ENCODE measurements around the gene AHCTF1.
"Not testable (repeated sequence)": the region's sequence is repeated elsewhere in the genome, so short reads cannot be mapped to it uniquely, and the experiment has no call there.

AHCTF1 gene

DNA sequence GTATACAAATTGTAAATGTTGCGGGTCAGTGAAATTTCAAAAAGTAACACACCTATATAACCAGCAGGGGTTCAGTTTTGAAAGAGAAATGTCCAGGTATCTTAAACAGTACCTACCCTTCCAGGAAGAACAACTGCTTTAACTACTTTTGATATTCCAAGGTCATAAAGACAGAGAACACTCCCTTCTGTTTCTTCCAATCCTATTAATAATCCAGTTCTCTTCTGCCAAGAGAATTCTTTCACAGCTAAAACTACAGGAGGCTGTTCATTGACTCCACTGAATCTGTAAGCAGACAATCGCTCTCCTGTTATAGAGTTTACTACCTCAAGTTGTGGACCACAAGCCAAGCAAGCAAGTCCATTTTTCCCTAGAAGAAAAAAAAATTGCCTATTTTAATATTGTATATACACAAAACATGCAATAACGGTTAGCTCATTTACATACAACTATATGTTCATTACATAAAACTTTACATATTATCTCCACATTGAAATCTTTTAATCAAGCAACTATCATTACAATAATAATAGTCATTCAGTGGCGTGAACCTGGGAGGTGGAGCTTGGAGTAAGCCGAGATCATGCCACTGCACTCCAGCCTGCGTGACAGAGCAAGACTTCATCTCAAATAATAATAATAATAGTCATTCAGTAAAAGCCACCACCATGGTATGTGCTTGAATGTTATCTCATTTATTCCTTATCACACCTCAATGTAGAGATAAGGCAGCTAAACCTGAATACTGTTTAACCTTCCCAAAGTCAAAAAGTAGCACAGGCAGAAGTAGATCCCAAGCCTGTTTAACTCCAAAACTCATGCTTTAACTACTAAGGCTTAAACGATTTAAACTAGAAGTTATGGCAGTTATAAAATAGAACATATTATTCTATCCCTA, 15.5 kb downstream of the AHCTF1 start:
- DNase-seq, result not testable (repeated sequence)

DNA sequence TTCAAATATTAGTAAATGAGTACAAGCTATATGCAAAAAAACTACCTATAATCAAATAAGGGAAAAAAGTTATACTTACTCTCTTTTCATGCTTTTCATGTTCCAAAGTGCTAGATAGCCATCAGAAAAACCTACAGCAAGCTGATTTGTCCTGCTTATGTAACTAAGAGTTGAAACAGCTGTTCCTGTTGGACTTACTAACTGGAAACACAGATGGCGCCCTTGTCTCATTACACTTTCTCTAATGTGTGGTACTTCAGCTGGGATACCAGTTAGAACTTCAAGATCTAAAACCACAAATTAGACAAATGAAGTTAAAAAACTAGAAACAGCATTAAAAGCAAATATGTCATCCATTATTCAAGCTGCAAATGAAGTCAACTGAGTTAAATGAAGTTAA, 24.3 kb downstream of the AHCTF1 start:
- peak; percentile 12 for DNase-seq

DNA sequence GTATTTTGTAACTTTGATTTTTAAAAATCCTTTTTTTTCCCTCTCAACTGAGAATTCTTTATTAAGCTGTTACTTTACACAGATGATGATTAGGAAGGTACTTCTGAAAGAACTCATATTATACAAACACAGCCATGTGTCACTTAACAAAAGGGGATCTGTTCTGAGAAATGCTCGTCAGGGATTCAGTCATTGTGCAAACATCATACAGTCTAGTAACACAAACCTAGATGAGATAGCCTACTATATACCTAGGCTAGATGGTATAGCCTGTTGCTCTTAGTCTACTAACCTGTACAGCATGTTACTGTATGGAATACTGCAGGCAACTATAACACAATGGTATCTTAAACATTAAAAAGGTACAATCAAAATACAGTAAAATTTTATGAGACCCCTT, 24.9 kb downstream of the AHCTF1 start:
- no peak for DNase-seq

- DNase-seq, result no peak
These were observed 29.9 kb downstream of the AHCTF1 start for GRCh38 chr1:246901874-246902273.

DNA sequence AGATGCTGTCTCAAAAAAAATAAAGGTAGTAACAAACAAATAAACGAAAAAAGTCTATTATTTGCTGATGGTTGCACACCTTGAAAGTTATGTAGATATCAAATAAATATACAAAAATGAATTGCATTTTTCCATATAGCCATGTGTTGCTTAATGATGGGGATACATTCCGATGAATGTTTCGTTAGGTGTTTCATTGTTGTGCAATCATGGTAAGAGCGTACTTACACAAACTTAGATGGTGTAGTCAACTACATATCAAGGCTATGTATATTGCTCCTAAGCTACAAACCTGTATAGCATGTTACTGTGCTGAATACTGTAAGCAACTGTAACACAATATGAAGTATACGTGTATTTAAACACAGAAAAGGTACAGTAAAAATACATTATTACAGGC, 34.4 kb downstream of the AHCTF1 start:
- DNase-seq, result no peak

DNA sequence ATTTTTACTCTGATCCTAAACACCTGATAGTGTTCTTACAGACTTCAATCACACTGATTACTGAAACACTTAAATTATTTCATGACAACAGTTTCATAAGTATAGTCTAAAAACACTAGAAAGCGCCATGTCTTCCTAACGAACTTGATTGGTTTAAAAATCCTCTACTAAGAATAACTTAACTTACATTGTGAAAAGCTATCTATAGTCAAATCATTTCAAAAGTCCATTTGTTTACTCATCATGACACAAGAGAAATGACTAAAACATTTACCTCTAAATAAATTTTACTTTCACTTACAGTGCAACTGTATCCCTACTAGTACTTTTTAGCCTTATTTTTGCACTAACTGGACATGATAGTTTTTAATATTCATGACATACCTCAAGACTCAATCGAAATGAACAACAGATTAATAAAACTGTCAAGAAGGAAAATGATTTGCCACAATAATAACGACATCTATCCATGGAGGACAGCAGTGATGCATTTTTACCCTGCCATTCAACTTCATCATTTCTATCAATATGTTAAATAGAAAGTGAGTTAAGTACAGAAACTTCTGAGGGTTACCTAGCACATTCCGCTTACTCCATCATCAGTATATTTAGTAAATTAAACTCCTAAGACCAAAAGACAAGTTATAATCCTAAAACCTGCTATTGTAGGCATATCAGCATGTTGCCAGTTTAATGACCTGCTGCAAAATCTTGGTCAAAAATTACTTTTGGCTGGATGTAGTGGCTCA, 38.4 kb downstream of the AHCTF1 start:
- DNase-seq, result peak; percentile 64

- DNase-seq, result no peak
These were observed 40.6 kb downstream of the AHCTF1 start for GRCh38 chr1:246891105-246891504.

DNA sequence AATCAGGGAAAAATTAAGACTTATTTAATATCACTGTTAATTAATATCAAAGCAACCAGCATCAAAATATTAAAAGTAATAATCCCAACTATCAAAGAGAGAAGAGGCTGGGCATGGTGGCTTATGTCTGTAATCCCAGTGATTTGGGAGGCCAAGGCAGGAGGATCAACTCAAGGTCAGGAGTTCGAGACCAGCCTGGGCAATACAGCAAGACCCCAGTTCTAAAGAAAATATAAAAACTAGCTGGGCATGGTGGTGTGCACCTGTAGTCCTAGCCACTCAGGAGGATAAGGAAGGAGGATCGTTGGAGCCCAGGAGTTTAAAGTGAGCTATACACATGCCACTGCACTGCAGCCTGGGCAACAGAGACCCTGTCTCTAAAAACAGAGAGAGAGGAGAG, 43.2 kb downstream of the AHCTF1 start:
- no peak for DNase-seq

DNA sequence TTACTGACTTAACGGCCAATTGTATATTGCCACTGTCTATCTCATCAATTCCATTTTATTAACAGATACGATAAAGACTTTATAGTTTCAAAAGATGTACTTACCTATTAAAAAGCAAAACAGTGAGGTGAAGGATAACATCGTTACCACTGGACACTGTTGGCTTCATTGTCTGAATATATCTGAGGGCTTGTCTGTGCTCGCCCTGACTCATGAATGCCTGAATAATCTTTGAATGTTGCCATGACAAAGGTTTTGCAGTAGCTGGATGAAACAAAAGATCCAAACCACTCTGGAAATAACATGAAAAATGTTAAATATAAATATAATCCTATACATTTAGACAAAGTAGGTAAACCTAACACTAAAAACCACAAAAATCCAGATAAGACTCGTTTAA, 46.4 kb downstream of the AHCTF1 start:
- DNase-seq, result not testable (repeated sequence)

DNA sequence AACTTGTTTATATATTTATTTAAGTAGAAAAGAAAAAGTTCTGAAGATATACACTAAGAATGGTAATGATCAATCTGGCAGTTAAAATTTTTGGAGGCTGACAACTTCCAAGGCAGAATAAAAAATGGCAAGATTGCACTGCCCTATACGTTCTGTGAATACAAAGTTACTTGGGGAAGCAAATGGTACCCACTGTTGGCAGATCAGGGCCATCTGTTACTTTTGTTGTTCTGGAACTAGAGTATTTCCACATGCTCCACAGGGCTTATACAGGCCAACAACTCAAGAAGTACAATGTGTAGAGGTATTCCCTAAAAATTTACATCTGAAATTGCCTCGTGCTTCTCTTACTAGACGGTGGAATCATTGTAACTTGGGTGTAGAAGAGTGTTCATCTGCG, 53.2 kb downstream of the AHCTF1 start:
- no peak for DNase-seq

GRCh38 chr1:246876431-246876830, 55.3 kb downstream of the AHCTF1 start:
- DNase-seq, result no peak

DNA sequence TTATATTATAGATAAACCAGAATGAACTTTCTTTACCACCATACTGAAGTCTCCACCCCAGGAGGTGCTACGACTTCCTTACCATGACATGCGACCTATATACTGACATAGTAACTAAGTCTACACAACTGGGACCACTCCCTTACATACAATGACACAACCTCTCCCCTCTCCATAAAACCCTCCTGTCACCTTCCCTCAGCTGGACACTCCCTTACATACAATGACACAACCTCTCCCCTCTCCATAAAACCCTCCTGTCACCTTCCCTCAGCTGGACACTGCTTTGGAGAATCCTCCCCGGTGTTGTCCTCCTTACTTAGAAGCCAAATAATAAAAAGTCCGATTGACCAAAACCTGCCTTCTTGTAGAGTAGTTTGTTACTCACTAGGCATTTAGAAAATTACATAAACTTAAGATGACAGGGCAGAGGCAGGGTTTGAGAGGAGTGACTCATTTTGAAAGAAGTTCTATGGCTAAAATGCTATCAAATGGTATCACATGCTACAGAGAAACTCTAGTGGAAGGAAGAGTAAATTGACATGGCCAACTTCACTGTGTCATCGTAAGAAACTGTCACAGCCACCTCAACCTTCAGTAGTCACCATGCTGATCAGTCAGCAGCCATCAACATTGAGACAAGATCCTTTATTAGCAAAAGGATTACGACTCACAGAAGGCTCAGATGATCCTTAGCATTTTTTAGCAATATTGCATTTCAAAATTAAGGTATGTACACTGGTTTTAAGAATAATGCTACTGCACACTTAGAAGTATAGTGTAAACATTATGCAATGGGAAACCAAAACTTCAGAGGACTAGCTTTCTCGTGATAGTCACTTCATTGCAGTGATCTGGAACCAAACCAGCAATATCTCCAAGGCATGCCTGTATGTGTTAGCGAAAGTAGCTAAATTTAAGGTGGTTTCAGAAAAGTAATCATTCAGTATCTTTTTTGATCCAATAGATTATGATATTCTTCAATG, 56.4 kb downstream of the AHCTF1 start:
- DNase-seq, result peak; percentile 85

- DNase-seq, result no peak
These were observed 65.8 kb downstream of the AHCTF1 start for GRCh38 chr1:246865921-246866320.

DNA sequence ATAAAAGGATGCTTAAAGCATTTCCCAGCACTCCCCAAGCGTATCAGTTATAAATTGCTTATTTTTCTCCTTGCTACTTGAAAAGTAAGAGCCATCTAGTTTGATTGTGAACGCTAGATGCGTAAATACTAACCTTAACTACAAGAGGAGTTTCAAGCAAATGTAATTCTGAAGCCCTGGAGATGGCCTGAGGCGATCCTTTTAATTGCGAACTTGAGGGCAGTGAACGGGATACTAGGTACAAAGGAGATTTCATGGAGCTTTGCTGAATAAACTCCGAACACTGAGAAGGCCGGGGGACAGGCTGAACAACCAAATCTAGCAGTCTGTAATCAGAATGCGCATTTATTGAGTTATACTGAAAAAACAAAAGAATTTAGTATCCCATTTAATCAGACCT, 68.0 kb downstream of the AHCTF1 start:
- not testable (repeated sequence) for DNase-seq

GRCh38 chr1:246860401-246860800, 71.3 kb downstream of the AHCTF1 start:
- DNase-seq, result no peak

DNA sequence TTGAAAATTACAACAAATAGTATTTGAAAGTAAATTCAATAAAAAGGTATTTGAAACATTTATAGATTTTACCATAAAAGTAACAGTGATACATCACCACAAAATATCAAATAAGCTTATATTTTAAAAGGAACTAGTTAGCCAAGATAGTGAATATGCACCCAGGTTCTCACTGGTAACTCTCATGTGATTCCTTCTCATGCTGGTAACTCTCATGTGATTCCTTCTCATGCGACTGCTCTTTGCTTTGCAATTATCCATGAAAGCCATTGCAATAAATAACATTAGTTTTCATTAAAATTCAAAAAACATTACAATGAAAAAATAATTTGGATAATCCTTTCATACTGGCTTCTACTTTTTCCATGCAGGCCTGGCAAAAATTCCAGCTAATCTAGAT, 75.4 kb downstream of the AHCTF1 start:
- no peak for DNase-seq

DNA sequence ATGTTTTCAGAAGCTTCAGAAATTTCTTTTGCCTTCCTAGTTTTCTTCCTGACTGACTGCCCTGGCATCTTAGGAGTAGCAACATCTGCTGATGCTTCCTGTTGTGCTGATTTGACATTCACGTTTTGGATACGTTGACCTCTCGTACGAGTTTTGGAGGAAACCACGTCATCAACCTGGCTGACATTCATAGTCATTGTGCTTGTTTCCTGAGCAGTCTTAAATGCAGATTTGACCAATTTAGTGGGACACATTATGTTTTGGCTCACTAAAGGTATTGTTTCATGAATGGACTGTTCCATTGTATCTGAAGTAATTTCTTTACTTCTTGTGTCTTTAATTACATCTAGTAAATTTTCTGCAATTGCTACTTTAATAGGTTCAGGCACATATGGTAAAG, 81.1 kb downstream of the AHCTF1 start:
- not testable (repeated sequence) for DNase-seq

- no peak for DNase-seq
These were observed 87.9 kb downstream of the AHCTF1 start for GRCh38 chr1:246843876-246844275.

GRCh38 chr1:246840761-246841160, 91.0 kb downstream of the AHCTF1 start:
- DNase-seq, result not testable (repeated sequence)

DNA sequence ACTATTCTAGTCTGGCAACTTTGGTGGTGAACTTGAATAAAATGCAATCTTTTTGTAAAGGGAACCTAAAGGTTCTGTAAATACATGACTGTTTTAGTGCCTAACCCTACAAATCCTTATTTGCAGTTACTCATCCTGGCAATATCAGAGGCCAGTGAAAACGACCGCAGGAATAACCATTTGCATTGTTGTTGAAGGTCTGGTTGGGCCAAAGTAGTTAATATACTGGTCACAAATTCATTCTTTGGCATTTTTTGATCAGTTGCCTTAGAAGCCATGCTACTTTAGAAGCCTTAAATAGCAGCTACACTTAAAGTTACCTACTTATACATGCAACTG, 93.7 kb downstream of the AHCTF1 start:
- no peak for DNase-seq

- no peak for DNase-seq
These were observed 94.2 kb downstream of the AHCTF1 start for GRCh38 chr1:246837418-246838117.

GRCh38 chr1:246836209-246836966, 95.4 kb downstream of the AHCTF1 start:
- DNase-seq, result no peak
